ENCODE results near the gene GDI1. TPM values are rescaled to one million over a fixed set of nuclear protein-coding genes. Genes with fewer than 3 reads are reported as not detected.

The GDI1 gene
- polyA plus RNA-seq, 3 donors: 15.8 to 398 (median 21.3) TPM

DNA sequence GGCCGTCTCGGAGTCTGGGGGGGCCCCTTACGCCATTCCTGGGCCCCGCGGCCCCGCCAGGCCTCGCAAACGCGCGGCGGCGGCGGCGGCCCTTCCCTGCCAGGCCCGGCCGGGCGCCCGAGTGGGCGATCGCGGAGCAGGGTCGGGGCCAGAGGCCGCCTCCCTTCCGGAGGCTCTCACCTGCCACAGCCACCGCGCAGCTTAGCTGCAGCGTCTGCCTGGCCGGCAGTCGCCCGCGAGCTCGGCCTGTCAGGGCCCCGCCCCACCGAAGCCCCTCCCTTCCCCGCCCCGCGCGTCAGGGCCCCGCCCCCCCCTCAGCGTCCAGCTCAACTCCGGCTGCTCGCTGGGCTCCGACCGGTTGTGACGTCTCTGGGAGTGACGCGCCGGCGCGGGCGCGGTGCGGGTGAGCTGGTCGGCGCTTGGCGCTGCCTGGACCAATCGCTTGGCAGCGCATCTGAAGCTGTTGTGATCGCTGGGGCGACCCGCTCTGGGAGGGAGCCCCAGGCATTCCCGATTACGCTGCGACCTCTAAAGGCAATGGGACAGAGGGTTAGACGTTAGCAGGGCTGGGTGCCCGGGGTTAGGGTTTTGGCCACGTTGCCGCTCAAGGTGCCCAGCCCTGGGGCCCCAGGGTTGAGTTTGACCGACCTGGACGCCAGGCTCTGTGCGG lies 53.6 kb downstream of the GDI1 start, which contains the start of gene SLC10A3:
SLC10A3 (minus strand) TSS at position 216 of the 670 bp plus-strand sequence. CDS start 1,689 bp downstream, outside the sequence.
- H3K4me1 ChIP-seq (ENCODE audit: control insufficient read depth in 1 of 2, insufficient read depth in 2 of 2, low read length in 2 of 2): peaks cover 24 to 40% of the 10 kb centered on the region in 2 donors
- peak within 1 kb of the TSS; percentile 82 for H3K9ac ChIP-seq (ENCODE audit: insufficient read depth, low read length, poor library complexity, severe bottlenecking)
- DNase-seq: peak; percentile 89 to 94 (median 92)
- peaks cover 0 to 12% (median 0%) of the 10 kb centered on the region in 3 donors for H3K27me3 Mint-ChIP-seq (ENCODE audit: low read depth in 3 of 3)
- H3K36me3 Mint-ChIP-seq: peaks cover 12% of the 10 kb centered on the region in 2 donors
- WGBS (ENCODE audit: insufficient coverage): under 1% methylated on average over 44 of the region's 71 CpGs
- H3K79me2 ChIP-seq (ENCODE audit: insufficient read depth, low read length): peaks cover 12% of the 10 kb centered on the region
- TF ChIP-seq CTCF (IDR thresholded peaks at IDR 0.05): no peak
- H3K36me3 ChIP-seq (replicated peaks in 1 of 2; ENCODE audit: control insufficient read depth in 1 of 2, insufficient read depth in 2 of 2, low read length in 2 of 2): no peaks in the 10 kb centered on the region
- H2AFZ ChIP-seq (ENCODE audit: insufficient read depth, low read depth, low read length, poor library complexity, severe bottlenecking): peak within 1 kb of the TSS; percentile 61
- no peaks in the 10 kb centered on the region for H4K20me1 ChIP-seq (ENCODE audit: insufficient read depth, low read length)
- no peaks in the 10 kb centered on the region for H3K27me3 ChIP-seq (ENCODE audit: control insufficient read depth in 2 of 2, insufficient read depth in 2 of 2, low read length in 2 of 2)
- peak within 1 kb of the TSS; percentile 87 to 92 for H3K4me3 Mint-ChIP-seq
- peak within 1 kb of the TSS; percentile 36 to 74 (median 53) for H3K4me3 ChIP-seq (replicated peaks in 1 of 3; ENCODE audit: low read depth in 2 of 3, low read length in 3 of 3)
- peak within 1 kb of the TSS; percentile 70 for H3K4me2 ChIP-seq (replicated peaks; ENCODE audit: extremely low read depth, low read length, poor library complexity, severe bottlenecking)
- intact Hi-C loops (cut with micrococcal nuclease): no loop called here
- H3K4me1 Mint-ChIP-seq: peaks cover 16% of the 10 kb centered on the region
- H3K9me3 ChIP-seq (replicated peaks in 1 of 2; ENCODE audit: control insufficient read depth in 1 of 2, insufficient read depth in 1 of 2, low read length in 2 of 2): no peaks in the 10 kb centered on the region
- H3K9me3 Mint-ChIP-seq: peaks cover 0 to 33% (median 14%) of the 10 kb centered on the region in 7 donors
- H3K27ac ChIP-seq (ENCODE audit: low read depth in 1 of 2, low read length in 2 of 2): peak within 1 kb of the TSS; percentile 90 to 93
- H3K27ac Mint-ChIP-seq: peak within 1 kb of the TSS; percentile 97 to 98 (median 98)

Small RNA genes lying within 50 kb of the gene (small RNA-seq; reads per million reads assigned to genes)
- gene MIR6858 (ENCODE audit: insufficient read length, low read depth) (not detected), gene SNORA70 (ENCODE audit: insufficient read length, low read depth) (not detected)

Other genes with a start within 250 kb of the GDI1 start
- gene OPN1MW2, start 217.4 kb upstream of the GDI1 start, polyA plus RNA-seq: not detected
- gene OPN1MW3, start 179.6 kb upstream of the GDI1 start, polyA plus RNA-seq: under 1 TPM in 1 of 3 donors, not detected in 2; 0.03 TPM
- gene TEX28, start 142.0 kb upstream of the GDI1 start, polyA plus RNA-seq: not detected
- gene TKTL1, start 141.4 kb upstream of the GDI1 start, polyA plus RNA-seq: 1 to 10 TPM in 1 of 3 donors, under 1 TPM in 2; 0.20 to 1.3 (median 0.60) TPM
- gene FLNA, start 62.5 kb upstream of the GDI1 start, polyA plus RNA-seq: 100 to 1,000 TPM; 111 to 874 (median 219) TPM
- 100 to 1,000 TPM in 1 of 3 donors, 10 to 100 TPM in 2; 14.0 to 126 (median 17.6) TPM for gene EMD, start 57.9 kb upstream of the GDI1 start, polyA plus RNA-seq
- gene RPL10, start 38.8 kb upstream of the GDI1 start, polyA plus RNA-seq: 1,000 to 10,000 TPM; 1,536 to 5,639 (median 1,724) TPM
- gene DNASE1L1, start 27.9 kb upstream of the GDI1 start, polyA plus RNA-seq: 10 to 100 TPM; 26.2 to 64.5 (median 27.2) TPM
- gene TAFAZZIN, start 25.6 kb upstream of the GDI1 start, polyA plus RNA-seq: 100 to 1,000 TPM in 1 of 3 donors, 10 to 100 TPM in 2; 21.7 to 166 (median 21.9) TPM
- 100 to 1,000 TPM; 116 to 178 (median 145) TPM for gene ATP6AP1, start 8.5 kb upstream of the GDI1 start, polyA plus RNA-seq
- gene FAM50A, start 7.0 kb downstream of the GDI1 start, polyA plus RNA-seq: 10 to 100 TPM; 23.9 to 88.9 (median 46.4) TPM
- 10 to 100 TPM in 1 of 3 donors, under 1 TPM in 1, not detected in 1; 0.02 to 10.9 TPM for gene PLXNA3, start 21.1 kb downstream of the GDI1 start, polyA plus RNA-seq
- 10 to 100 TPM; 12.4 to 30.9 (median 18.6) TPM for gene LAGE3, start 42.1 kb downstream of the GDI1 start, polyA plus RNA-seq
- 10 to 100 TPM; 27.9 to 29.0 (median 28.1) TPM for gene UBL4A, start 49.5 kb downstream of the GDI1 start, polyA plus RNA-seq
- gene SLC10A3, start 53.5 kb downstream of the GDI1 start, polyA plus RNA-seq: 10 to 100 TPM; 25.3 to 33.1 (median 26.7) TPM
- 10 to 100 TPM; 14.5 to 26.5 (median 16.3) TPM for gene FAM3A, start 79.1 kb downstream of the GDI1 start, polyA plus RNA-seq
- gene G6PD, start 109.7 kb downstream of the GDI1 start, polyA plus RNA-seq: 100 to 1,000 TPM in 1 of 3 donors, 10 to 100 TPM in 2; 10.7 to 165 (median 14.7) TPM
- gene IKBKG, start 110.5 kb downstream of the GDI1 start, polyA plus RNA-seq: 10 to 100 TPM; 31.3 to 60.8 (median 33.7) TPM
- not detected for gene CTAG1A, start 148.0 kb downstream of the GDI1 start, polyA plus RNA-seq
- gene CTAG1B, start 182.1 kb downstream of the GDI1 start, polyA plus RNA-seq: not detected
- gene CTAG2, start 216.4 kb downstream of the GDI1 start, polyA plus RNA-seq: not detected